Stomach (tissue), 9 donors: ENCODE data around the gene NF1. TPM values are rescaled to one million over a fixed set of nuclear protein-coding genes. Genes with fewer than 3 reads are reported as not detected.

Experiments used
- DNase-seq, 2 donors: peaks; one replicate each; pipeline versions ENCODE4 v3.0.0 to v3.0.0-alpha.2; 2013 to 2019
- H3K27ac ChIP-seq, 5 donors: fragments of 200-600 bp in 4 of 5; sonication (generic) in 4 of 5; one replicate each; pipeline ENCODE4 v1.5.1; 2013 to 2019; ENCODE audit warnings: mild to moderate bottlenecking in 1 of 5, moderate library complexity in 1 of 5
- H3K27me3 ChIP-seq, 3 donors: fragments of 200-600 bp; sonication (generic); one replicate each; pipeline ENCODE4 v1.5.1; 2017 to 2019; ENCODE audit warnings: mixed run types in 1 of 3
- H3K36me3 ChIP-seq, 4 donors: fragments of 200-600 bp; sonication (generic); 1 replicate in 3 of 4; 2 replicates in 1 of 4; pipeline ENCODE4 v1.5.1; 2016 to 2019
- H3K4me1 ChIP-seq, 4 donors: fragments of 200-600 bp; sonication (generic); one replicate each; pipeline ENCODE4 v1.5.1; 2016 to 2019
- H3K4me3 ChIP-seq, 4 donors: fragments of 200-600 bp; sonication (generic) in 3 of 4; one replicate each; pipeline ENCODE4 v1.5.1; 2016 to 2019; ENCODE audit warnings: mild to moderate bottlenecking in 1 of 4
- H3K9me3 ChIP-seq, 4 donors: fragments of 200-600 bp; sonication (generic); one replicate each; pipeline ENCODE4 v1.5.1; 2016 to 2019
- CTCF ChIP-seq, 7 experiments: fragments of 450-650 bp in 4 of 7; fragments of 200-600 bp in 3 of 7; sonication (generic) in 3 of 7; IDR thresholded peaks; one replicate each; pipeline ENCODE4 v1.5.1; 2016 to 2019; ENCODE audit warnings: antibody characterized with exemption in 7 of 7, control low read depth in 2 of 7, mild to moderate bottlenecking in 1 of 7
- EP300 ChIP-seq: sonication (generic); formaldehyde crosslinking; IDR thresholded peaks from one replicate; pipeline ENCODE4 v1.6.1; 2017; ENCODE audit warnings: antibody characterized with exemption
- POLR2A ChIP-seq, 4 donors: fragments of 450-650 bp; IDR thresholded peaks; one replicate each; pipeline ENCODE4 v1.6.1; 2016; ENCODE audit warnings: antibody characterized with exemption in 4 of 4, control low read depth in 2 of 4, mild to moderate bottlenecking in 1 of 4, moderate library complexity in 1 of 4
- POLR2AphosphoS5 ChIP-seq, 3 donors: sonication (generic); formaldehyde crosslinking; IDR thresholded peaks; one replicate each; pipeline ENCODE4 v1.6.1; 2016; ENCODE audit warnings: antibody characterized with exemption in 3 of 3
- WGBS, 5 donors: extraction: QIAGEN DNeasy Blood & Tissue Kit in 3 of 5; methylation state at CpG; one replicate each; pipeline versions ENCODE4 v1.1.5 to v1.1.7; 2013 to 2018; 5-methylcytosine and 5-hydroxymethylcytosine counted together
- intact Hi-C: fragments of 100-400 bp; cut with DNase I; formaldehyde crosslinking; loops from one replicate; pipeline ENCODE4 v1.15.1; 2023; ENCODE audit warnings: low total_unique reads
- polyA plus RNA-seq, 3 donors: library from polyadenylated mRNA; stranded (reverse); fragments of 200-250 nt; gene quantifications; one replicate each; pipeline ENCODE4 v1.2.3, GENCODE V29; 2013
- total RNA-seq, 5 donors: library from RNA; depleted of rRNA; stranded (reverse); fragments of >200 nt; gene quantifications; one replicate each; pipeline versions ENCODE4 v1.1.0 to v1.2.3, GENCODE V29; 2014 to 2016
- donor health status: healthy with polysubstance abuse.
- donor health status: Bipolar disorder and iron deficiency.
- donor health status: healthy.

NF1 gene
- total and polyA plus RNA-seq, 8 donors: 5.2 to 108 (median 50.5) TPM

GRCh38 chr17:31099016-31099415 is 4.2 kb downstream of the NF1 start:
- no peak for DNase-seq
- intact Hi-C loops: no loop called here
- TF ChIP-seq POLR2A (IDR thresholded peaks at IDR 0.05) (no peak), POLR2AphosphoS5 (IDR thresholded peaks at IDR 0.05) (no peak), CTCF (IDR thresholded peaks at IDR 0.05) (no peak), EP300 (no peak)
- Histone ChIP-seq H3K27ac (no peak overlapping the region), H3K27me3 (no peaks in the 10 kb centered on the region), H3K4me1 (peaks cover 0 to 40% (median 22%) of the 10 kb centered on the region in 4 donors), H3K4me3 (no peak overlapping the region), H3K36me3 (no peaks in the 10 kb centered on the region), H3K9me3 (no peaks in the 10 kb centered on the region)
- 75 to 85% (median 75%) methylated on average over 3 of the region's 3 CpGs for WGBS, 5 donors

GRCh38 chr17:31100840-31101459 is 6.2 kb downstream of the NF1 start:
- Histone ChIP-seq H3K9me3 (no peaks in the 10 kb centered on the region), H3K27ac (no peak overlapping the region), H3K4me3 (no peak overlapping the region), H3K27me3 (no peaks in the 10 kb centered on the region), H3K4me1 (peaks cover 0 to 30% (median 19%) of the 10 kb centered on the region in 4 donors), H3K36me3 (no peaks in the 10 kb centered on the region)
- intact Hi-C loops: no loop called here
- TF ChIP-seq POLR2AphosphoS5 (IDR thresholded peaks at IDR 0.05) (no peak), POLR2A (IDR thresholded peaks at IDR 0.05) (no peak), EP300 (no peak), CTCF (IDR thresholded peaks at IDR 0.05) (no peak)
- no peak for DNase-seq
- 74 to 82% (median 78%) methylated on average over 8 of the region's 8 CpGs for WGBS, 5 donors

- Histone ChIP-seq H3K36me3 (no peaks in the 10 kb centered on the region), H3K4me3 (no peak overlapping the region), H3K27ac (no peak overlapping the region), H3K9me3 (no peaks in the 10 kb centered on the region), H3K27me3 (no peaks in the 10 kb centered on the region), H3K4me1 (peaks cover 0 to 20% (median 10%) of the 10 kb centered on the region in 4 donors)
- no peak for DNase-seq
- intact Hi-C loops: no loop called here
- TF ChIP-seq CTCF (IDR thresholded peaks at IDR 0.05) (no peak), EP300 (no peak), POLR2A (IDR thresholded peaks at IDR 0.05) (no peak), POLR2AphosphoS5 (IDR thresholded peaks at IDR 0.05) (no peak)
Observed at GRCh38 chr17:31101943-31102342, 7.2 kb downstream of the NF1 start.

DNA sequence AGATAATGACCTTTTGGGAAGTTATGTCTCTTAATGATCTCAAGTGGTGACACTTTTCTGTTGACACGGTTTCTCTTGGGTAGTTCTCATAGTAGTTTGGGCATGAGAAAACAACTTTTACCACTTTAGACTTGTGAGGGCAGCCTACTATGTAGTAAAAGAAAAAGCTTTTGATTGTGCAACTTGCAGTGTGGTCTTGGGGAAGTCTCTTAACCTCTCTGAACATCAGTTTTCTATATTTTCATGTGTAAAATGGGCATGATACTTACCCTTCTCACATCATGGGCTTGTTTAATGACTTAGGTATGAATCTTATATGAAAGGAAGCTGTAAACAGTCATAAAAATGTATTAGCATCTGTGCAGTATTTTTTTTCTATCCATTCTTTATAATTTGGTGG is 11.2 kb downstream of the NF1 start:
- DNase-seq: no peak
- Histone ChIP-seq H3K4me1 (peaks cover 0 to 13% (median 6%) of the 10 kb centered on the region in 4 donors), H3K27me3 (no peaks in the 10 kb centered on the region), H3K36me3 (no peaks in the 10 kb centered on the region), H3K9me3 (no peaks in the 10 kb centered on the region), H3K4me3 (no peak overlapping the region), H3K27ac (no peak overlapping the region)
- no peak for TF ChIP-seq POLR2AphosphoS5 (IDR thresholded peaks at IDR 0.05)
- TF ChIP-seq CTCF (IDR thresholded peaks at IDR 0.05): no peak
- TF ChIP-seq EP300: no peak
- TF ChIP-seq POLR2A (IDR thresholded peaks at IDR 0.05): no peak
- intact Hi-C loops: no loop called here
- 91 to 100% (median 95%) methylated on average over 1 of the region's 1 CpG for WGBS, 5 donors
